Prostate gland (tissue), 2 donors: Measurements from ENCODE around the gene ITGA1. TPM values are rescaled to one million over a fixed set of nuclear protein-coding genes. Genes with fewer than 3 reads are reported as not detected.

Experiments used
- DNase-seq: peaks from one replicate; pipeline ENCODE4 v3.0.0-alpha.2; 2019; ENCODE audit warnings: low spot score
- H3K27ac ChIP-seq, 2 donors: fragments of 200-600 bp; sonication (generic); 2 replicates each; pipeline ENCODE4 v1.5.1; 2017 to 2019
- H3K27me3 ChIP-seq: fragments of 200-600 bp; sonication (generic); replicated peaks from 2 replicates; pipeline ENCODE4 v1.5.1; 2019; ENCODE audit not compliant: insufficient read depth
- H3K36me3 ChIP-seq, 2 donors: fragments of 200-600 bp; sonication (generic); 1 replicate in 1 of 2; 2 replicates in 1 of 2; pipeline versions ENCODE4 v1.5.1 to v1.8.1; 2017 to 2019
- H3K4me1 ChIP-seq: fragments of 200-600 bp; sonication (generic); replicated peaks from 2 replicates; pipeline ENCODE4 v1.5.1; 2019
- H3K4me3 ChIP-seq, 2 donors: fragments of 200-600 bp; sonication (generic); 2 replicates each; pipeline ENCODE4 v1.5.1; 2017 to 2019
- H3K9me3 ChIP-seq: fragments of 200-600 bp; sonication (generic); 2 replicates; pipeline ENCODE4 v1.5.1; 2017
- CTCF ChIP-seq, 4 experiments: fragments of 200-600 bp in 2 of 4; fragments of 450-650 bp in 2 of 4; sonication (generic) in 2 of 4; IDR thresholded peaks; 1 replicate in 3 of 4; 2 replicates in 1 of 4; pipeline ENCODE4 v1.5.1; 2016 to 2019; ENCODE audit warnings: antibody characterized with exemption in 4 of 4, mild to moderate bottlenecking in 2 of 4, moderate library complexity in 2 of 4
- POLR2A ChIP-seq: fragments of 450-650 bp; IDR thresholded peaks from one replicate; pipeline ENCODE4 v1.6.1; 2016; ENCODE audit warnings: antibody characterized with exemption, mild to moderate bottlenecking
- POLR2AphosphoS5 ChIP-seq: sonication (generic); formaldehyde crosslinking; IDR thresholded peaks from one replicate; pipeline ENCODE4 v1.6.1; 2017; ENCODE audit warnings: antibody characterized with exemption
- WGBS: methylation state at CpG from one replicate; pipeline ENCODE4 v1.1.5; 2018; 5-methylcytosine and 5-hydroxymethylcytosine counted together
- intact Hi-C: fragments of 100-400 bp; cut with DNase I; formaldehyde crosslinking; loops from one replicate; pipeline ENCODE4 v1.14.2; 2022
- total RNA-seq, 2 donors: library from RNA; depleted of rRNA; stranded (reverse); fragments of >200 nt; gene quantifications; one replicate each; pipeline ENCODE4 v1.1.0, GENCODE V29; 2016

ITGA1 gene
- total RNA-seq, 2 donors from 2014 or later = 43.7 to 78.3 TPM

- no peaks in the 10 kb centered on the region for H3K27me3 ChIP-seq
- H3K4me3 ChIP-seq = peak overlapping the region in 1 of 2 donors; percentile 66
- no peak for DNase-seq
- intact Hi-C loops = loop anchor here (5.0 kb wide), 1 partner anchor 90 kb away; no protein-coding TSS in a partner anchor
- no peaks in the 10 kb centered on the region for H3K36me3 ChIP-seq
- TF ChIP-seq CTCF (IDR thresholded peaks at IDR 0.05) = no peak
- TF ChIP-seq POLR2AphosphoS5 = no peak
- TF ChIP-seq POLR2A = no peak
- 36% methylated on average over 2 of the region's 2 CpGs for WGBS
- H3K4me1 ChIP-seq = peaks cover 13% of the 10 kb centered on the region
- H3K9me3 ChIP-seq = no peaks in the 10 kb centered on the region
- H3K27ac ChIP-seq = peak overlapping the region in 1 of 2 donors; percentile 91
These were observed 14.7 kb downstream of the ITGA1 start for GRCh38 chr5:52802272-52802973.

- no peak for DNase-seq
- 58% methylated on average over 6 of the region's 6 CpGs for WGBS
- no peak for TF ChIP-seq POLR2AphosphoS5
- no peak for TF ChIP-seq POLR2A
- TF ChIP-seq CTCF (IDR thresholded peaks at IDR 0.05) = no peak
- peak overlapping the region in 1 of 2 donors; percentile 66 for H3K4me3 ChIP-seq
- H3K4me1 ChIP-seq = peaks cover 13% of the 10 kb centered on the region
- intact Hi-C loops = loop anchor here (5.0 kb wide), 1 partner anchor 89 kb away; no protein-coding TSS in a partner anchor
- no peaks in the 10 kb centered on the region for H3K27me3 ChIP-seq
- peak overlapping the region in 1 of 2 donors; percentile 3 for H3K27ac ChIP-seq
- H3K36me3 ChIP-seq = no peaks in the 10 kb centered on the region
- no peaks in the 10 kb centered on the region for H3K9me3 ChIP-seq
These were observed 15.2 kb downstream of the ITGA1 start for GRCh38 chr5:52802974-52803336.

- H3K4me3 ChIP-seq = no peak overlapping the region
- intact Hi-C loops = loop anchor here (5.0 kb wide), 1 partner anchor 88 kb away; no protein-coding TSS in a partner anchor
- TF ChIP-seq CTCF (IDR thresholded peaks at IDR 0.05) (no peak), POLR2AphosphoS5 (no peak), POLR2A (no peak)
- H3K4me1 ChIP-seq = peaks cover 13% of the 10 kb centered on the region
- H3K36me3 ChIP-seq = no peaks in the 10 kb centered on the region
- 26% methylated on average over 2 of the region's 2 CpGs for WGBS
- H3K27me3 ChIP-seq = no peaks in the 10 kb centered on the region
- DNase-seq = no peak
- H3K27ac ChIP-seq = peak overlapping the region; percentile 3 to 20
- no peaks in the 10 kb centered on the region for H3K9me3 ChIP-seq
These were observed 16.7 kb downstream of the ITGA1 start for GRCh38 chr5:52804387-52804791.

- peaks cover 13% of the 10 kb centered on the region for H3K4me1 ChIP-seq
These were observed 17.3 kb downstream of the ITGA1 start for GRCh38 chr5:52804981-52805380.

More at GRCh38 chr5:52804981-52805380, 17.3 kb downstream of the ITGA1 start:
- no peaks in the 10 kb centered on the region for H3K27me3 ChIP-seq
- no peak for DNase-seq
- no peaks in the 10 kb centered on the region for H3K9me3 ChIP-seq
- intact Hi-C loops = loop anchor here (5.0 kb wide), 1 partner anchor 87 kb away; no protein-coding TSS in a partner anchor
- no peak overlapping the region for H3K4me3 ChIP-seq
- peak overlapping the region in 1 of 2 donors; percentile 3 for H3K27ac ChIP-seq
- WGBS = 66% methylated on average over 2 of the region's 2 CpGs
- no peaks in the 10 kb centered on the region for H3K36me3 ChIP-seq
- TF ChIP-seq POLR2A = no peak
- TF ChIP-seq POLR2AphosphoS5 = no peak
- TF ChIP-seq CTCF (IDR thresholded peaks at IDR 0.05) = no peak
